GM12878 (cell line): ENCODE data around the gene TMC2. TPM values are rescaled to one million over a fixed set of nuclear protein-coding genes. Genes with fewer than 3 reads are reported as not detected.

ENCODE experiments used
- ATAC-seq: fragments of 200-7000 bp; cut with Tn5 transposase; 3 replicates; pipeline ENCODE4 v1.9.1; 2020; ENCODE audit warnings: mild to moderate bottlenecking, moderate library complexity
- BruUV-seq: library from RNA; stranded (reverse); fragments of 400-500 nt; replicated peaks from 2 replicates; lab custom pipeline; 2021; lab: Mats Ljungman, UMichigan
- CTCF ChIA-PET: fragments of 300-600 bp; sonication (Branson Sonifier 250); formaldehyde crosslinking; extraction: SDS; loops from one replicate; lab custom pipeline; 2021; ENCODE audit warnings: inconsistent platforms; lab: Yijun Ruan, JAX
- POLR2A ChIA-PET: fragments of 350-600 bp; formaldehyde crosslinking; extraction: SDS; loops from one replicate; lab custom pipeline; 2021; ENCODE audit warnings: inconsistent platforms; lab: Charles Lee
- RAD21 ChIA-PET: fragments of 300-600 bp; sonication (Branson Sonifier 250); formaldehyde crosslinking; loops from one replicate; lab custom pipeline; 2023; ENCODE audit warnings: antibody characterized with exemption; ENCODE audit not compliant: unreplicated experiment; lab: Charles Lee
- SMC1A ChIA-PET: fragments of 300-600 bp; sonication (Branson Sonifier 250); formaldehyde crosslinking; loops from one replicate; lab custom pipeline; 2023; ENCODE audit not compliant: unreplicated experiment, uncharacterized antibody; lab: Charles Lee
- DNase-seq: peaks from one replicate; pipeline ENCODE4 v3.0.0-alpha.2; 2011; ENCODE audit warnings: low read depth, low spot score
- FAIRE-seq: peaks from 3 replicates; lab custom pipeline; 2011; peaks lifted over from hg19 to GRCh38; lab: Jason Lieb, UNC
- H2AFZ ChIP-seq: 2 replicates; pipeline ENCODE4 v1.6.0; 2011; ENCODE audit warnings: low read depth, low read length, control low read depth; ENCODE audit not compliant: control insufficient read depth
- H3K27ac ChIP-seq: 2 replicates; pipeline ENCODE4 v1.5.1; 2011; ENCODE audit warnings: control low read depth; ENCODE audit not compliant: control insufficient read depth, insufficient read depth
- H3K27me3 ChIP-seq, 2 experiments: replicated peaks in 1 of 2; 2 replicates each; pipeline versions ENCODE4 v1.6.0 to v1.6.1; 2011; ENCODE audit warnings: low read length in 1 of 2; ENCODE audit not compliant: control insufficient read depth in 2 of 2, insufficient read depth in 2 of 2
- H3K36me3 ChIP-seq, 2 experiments: 2 replicates each; pipeline ENCODE4 v1.5.1; 2011; ENCODE audit warnings: low read length in 1 of 2; ENCODE audit not compliant: control insufficient read depth in 2 of 2, insufficient read depth in 2 of 2
- H3K4me1 ChIP-seq: 2 replicates; pipeline ENCODE4 v1.6.1; 2011; ENCODE audit warnings: mild to moderate bottlenecking, low read length, moderate library complexity, mixed read lengths; ENCODE audit not compliant: control insufficient read depth, insufficient read depth
- H3K4me2 ChIP-seq: 2 replicates; pipeline ENCODE4 v1.6.0; 2011; ENCODE audit warnings: control low read depth; ENCODE audit not compliant: control insufficient read depth, insufficient read depth
- H3K4me3 ChIP-seq: fragments of 200-600 bp; sonication (generic); 2 replicates; pipeline ENCODE4 v1.5.1; 2016
- H3K79me2 ChIP-seq: 2 replicates; pipeline ENCODE4 v1.6.0; 2011; ENCODE audit warnings: low read length; ENCODE audit not compliant: control insufficient read depth, insufficient read depth
- H3K9ac ChIP-seq: 2 replicates; pipeline ENCODE4 v1.8.0; 2011; ENCODE audit warnings: low read length, control low read depth, mixed read lengths; ENCODE audit not compliant: control insufficient read depth, insufficient read depth
- H3K9me3 ChIP-seq: replicated peaks from 3 replicates; pipeline ENCODE4 v1.5.1; 2011; ENCODE audit warnings: mild to moderate bottlenecking, low read length; ENCODE audit not compliant: control insufficient read depth, insufficient read depth
- H4K20me1 ChIP-seq: 2 replicates; pipeline ENCODE4 v1.6.0; 2011; ENCODE audit not compliant: control insufficient read depth, insufficient read depth
- BRCA1 ChIP-seq: IDR thresholded peaks from 2 replicates; pipeline ENCODE4 v1.6.1; 2011; ENCODE audit warnings: low read depth, low read length, improper control_type of control experiment
- CHD1 ChIP-seq: IDR thresholded peaks from 2 replicates; pipeline ENCODE4 v1.6.1; 2012; ENCODE audit warnings: low read depth, low read length, improper control_type of control experiment
- ETV6 ChIP-seq, 2 experiments: fragments of 450-650 bp in 1 of 2; IDR thresholded peaks in 1 of 2; conservative IDR thresholded peaks in 1 of 2; 2 replicates each; pipeline ENCODE4 v1.6.1; 2014; ENCODE audit warnings: antibody characterized with exemption in 1 of 2, borderline replicate concordance in 1 of 2, low read depth in 1 of 2, mild to moderate bottlenecking in 1 of 2, moderate library complexity in 1 of 2
- JUNB ChIP-seq: IDR thresholded peaks from 2 replicates; pipeline ENCODE4 v1.6.1; 2016; ENCODE audit warnings: antibody characterized with exemption, mild to moderate bottlenecking
- WGBS: methylation state at CpG from one replicate; pipeline ENCODE4 v1.1.6; 2016; ENCODE audit warnings: low lambda C conversion rate; ENCODE audit not compliant: insufficient replicate concordance, insufficient coverage; ENCODE audit errors: missing lambda C conversion rate; 5-methylcytosine and 5-hydroxymethylcytosine counted together
- in situ Hi-C: fragments of 300-500 bp; cut with MboI; formaldehyde crosslinking; loops from 9 replicates; pipeline ENCODE4 v1.14.3; 2018; ENCODE audit warnings: mixed read lengths
- intact Hi-C: fragments of 100-400 bp; cut with micrococcal nuclease; formaldehyde crosslinking; loops from one replicate; pipeline ENCODE4 v1.14.2; 2022; ENCODE audit not compliant: unreplicated experiment
- polyA plus RNA-seq, 11 experiments: library from polyadenylated mRNA; depleted of rRNA in 4 of 11; unstranded in 6 of 11; stranded (reverse) in 5 of 11; fragments of >200 nt; fragmentation: Nextera tagmentation in 4 of 11; fragmentation: Illumina TruSeq in 1 of 11; extraction: Ambion mirVana in 4 of 11; extraction: Trizol in 1 of 11; gene quantifications; 1 replicate in 1 of 11; 2 replicates in 10 of 11; pipeline versions ENCODE4 v1.2.1 to v1.2.3, GENCODE V29; 2011 to 2016; ENCODE audit warnings: inconsistent platforms in 2 of 11, missing spikeins in 2 of 11, low read depth in 1 of 11
- total RNA-seq, 4 experiments: library from RNA; depleted of rRNA in 3 of 4; stranded (reverse); fragments of >200 nt in 3 of 4; fragmentation: Illumina TruSeq in 1 of 4; extraction: Trizol in 1 of 4; gene quantifications; 2 replicates each; pipeline versions ENCODE4 v1.2.1 to v1.2.3, GENCODE V29; 2013 to 2021
- TF ChIP-seq, protein P1 (sequence below): IDR thresholded peaks from 2 replicates; pipeline ENCODE4 v1.6.1; 2011; ENCODE audit warnings: borderline replicate concordance, low read depth, mild to moderate bottlenecking, moderate library complexity, low read length; ENCODE audit not compliant: insufficient read depth, poor library complexity, severe bottlenecking
- TF ChIP-seq, protein P2 (sequence below): IDR thresholded peaks from 2 replicates; pipeline ENCODE4 v1.6.1; 2012; ENCODE audit warnings: mild to moderate bottlenecking, low read depth, low read length

The TMC2 gene
- total and polyA plus RNA-seq, 10 of the 15 experiments (the other 5 are each of a cell fraction or from before 2014, with no cell fraction given): 0.08 TPM; not detected in 9

DNA sequence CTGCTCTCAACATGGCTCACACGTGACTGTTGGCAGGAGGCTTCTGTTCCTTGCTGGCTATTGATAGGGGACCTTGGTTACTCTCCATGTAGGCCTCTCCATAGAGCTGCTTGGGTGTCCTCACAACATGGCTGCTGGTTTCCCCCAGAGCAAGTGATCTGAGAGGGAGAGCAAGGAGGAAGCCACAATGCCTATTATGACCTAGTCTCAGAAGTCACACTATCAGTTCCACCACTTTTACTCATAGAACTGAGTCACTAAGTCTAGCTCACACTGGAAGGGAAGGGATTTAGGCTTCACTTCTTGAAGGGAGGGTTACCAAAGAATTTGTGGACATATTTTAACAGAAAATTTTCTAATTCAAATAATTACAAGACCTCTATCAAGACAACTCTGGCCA lies 107.3 kb downstream of the TMC2 start:
- Histone ChIP-seq H3K79me2 (no peaks in the 10 kb centered on the region), H3K4me1 (no peaks in the 10 kb centered on the region), H2AFZ (no peak overlapping the region), H3K4me3 (no peak overlapping the region), H3K27ac (no peak overlapping the region), H3K9me3 (no peaks in the 10 kb centered on the region), H3K9ac (no peak overlapping the region), H3K36me3 (no peaks in the 10 kb centered on the region), H4K20me1 (no peaks in the 10 kb centered on the region), H3K27me3 (no peaks in the 10 kb centered on the region), H3K4me2 (no peak overlapping the region)
- in situ Hi-C loops (no loop called here), intact Hi-C loops (no loop called here)
- ATAC-seq (no peak), FAIRE-seq (no peak), DNase-seq (no peak)
- RAD21 ChIA-PET: no interaction called here
- CTCF ChIA-PET: interaction anchor here (2.7 kb wide), 1 partner anchor 122 kb away, joined by 13 read pairs; no protein-coding TSS in a partner anchor
- SMC1A ChIA-PET: no interaction called here
- BruUV-seq: no TSS peak
- POLR2A ChIA-PET: no interaction called here
- 86% methylated on average over 1 of the region's 1 CpG for WGBS
- TF ChIP-seq BRCA1 (no peak), CHD1 (no peak), JUNB (no peak), ETV6 (conservative IDR thresholded peaks at IDR 0.05 in 1 of 2, IDR thresholded peaks at IDR 0.05 in 1 of 2; ENCODE audit: borderline replicate concordance in 1 of 2, low read depth in 1 of 2) (no peak)
- TF ChIP-seq, protein P1, sequence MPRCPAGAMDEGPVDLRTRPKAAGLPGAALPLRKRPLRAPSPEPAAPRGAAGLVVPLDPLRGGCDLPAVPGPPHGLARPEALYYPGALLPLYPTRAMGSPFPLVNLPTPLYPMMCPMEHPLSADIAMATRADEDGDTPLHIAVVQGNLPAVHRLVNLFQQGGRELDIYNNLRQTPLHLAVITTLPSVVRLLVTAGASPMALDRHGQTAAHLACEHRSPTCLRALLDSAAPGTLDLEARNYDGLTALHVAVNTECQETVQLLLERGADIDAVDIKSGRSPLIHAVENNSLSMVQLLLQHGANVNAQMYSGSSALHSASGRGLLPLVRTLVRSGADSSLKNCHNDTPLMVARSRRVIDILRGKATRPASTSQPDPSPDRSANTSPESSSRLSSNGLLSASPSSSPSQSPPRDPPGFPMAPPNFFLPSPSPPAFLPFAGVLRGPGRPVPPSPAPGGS: no peak
- TF ChIP-seq, protein P2, sequence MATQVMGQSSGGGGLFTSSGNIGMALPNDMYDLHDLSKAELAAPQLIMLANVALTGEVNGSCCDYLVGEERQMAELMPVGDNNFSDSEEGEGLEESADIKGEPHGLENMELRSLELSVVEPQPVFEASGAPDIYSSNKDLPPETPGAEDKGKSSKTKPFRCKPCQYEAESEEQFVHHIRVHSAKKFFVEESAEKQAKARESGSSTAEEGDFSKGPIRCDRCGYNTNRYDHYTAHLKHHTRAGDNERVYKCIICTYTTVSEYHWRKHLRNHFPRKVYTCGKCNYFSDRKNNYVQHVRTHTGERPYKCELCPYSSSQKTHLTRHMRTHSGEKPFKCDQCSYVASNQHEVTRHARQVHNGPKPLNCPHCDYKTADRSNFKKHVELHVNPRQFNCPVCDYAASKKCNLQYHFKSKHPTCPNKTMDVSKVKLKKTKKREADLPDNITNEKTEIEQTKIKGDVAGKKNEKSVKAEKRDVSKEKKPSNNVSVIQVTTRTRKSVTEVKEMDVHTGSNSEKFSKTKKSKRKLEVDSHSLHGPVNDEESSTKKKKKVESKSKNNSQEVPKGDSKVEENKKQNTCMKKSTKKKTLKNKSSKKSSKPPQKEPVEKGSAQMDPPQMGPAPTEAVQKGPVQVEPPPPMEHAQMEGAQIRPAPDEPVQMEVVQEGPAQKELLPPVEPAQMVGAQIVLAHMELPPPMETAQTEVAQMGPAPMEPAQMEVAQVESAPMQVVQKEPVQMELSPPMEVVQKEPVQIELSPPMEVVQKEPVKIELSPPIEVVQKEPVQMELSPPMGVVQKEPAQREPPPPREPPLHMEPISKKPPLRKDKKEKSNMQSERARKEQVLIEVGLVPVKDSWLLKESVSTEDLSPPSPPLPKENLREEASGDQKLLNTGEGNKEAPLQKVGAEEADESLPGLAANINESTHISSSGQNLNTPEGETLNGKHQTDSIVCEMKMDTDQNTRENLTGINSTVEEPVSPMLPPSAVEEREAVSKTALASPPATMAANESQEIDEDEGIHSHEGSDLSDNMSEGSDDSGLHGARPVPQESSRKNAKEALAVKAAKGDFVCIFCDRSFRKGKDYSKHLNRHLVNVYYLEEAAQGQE: no peak
